ENCODE results near the gene TMEM255A.

The TMEM255A gene

DNA sequence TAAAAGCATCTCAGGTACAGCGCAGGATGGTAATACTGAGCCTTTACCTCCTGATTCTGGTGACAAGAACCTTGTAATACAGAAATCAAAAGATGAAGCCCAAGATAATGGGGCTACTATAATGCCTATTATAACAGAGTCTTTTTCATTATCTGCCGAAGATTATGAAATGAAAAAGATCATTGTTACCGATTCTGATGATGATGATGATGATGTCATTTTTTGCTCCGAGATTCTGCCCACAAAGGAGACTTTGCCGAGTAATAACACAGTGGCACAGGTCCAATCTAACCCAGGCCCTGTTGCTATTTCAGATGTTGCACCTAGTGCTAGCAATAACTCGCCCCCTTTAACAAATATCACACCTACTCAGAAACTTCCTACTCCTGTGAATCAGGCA is 57.5 kb downstream of the TMEM255A start:
- no peak overlapping the region for H3K4me3 ChIP-seq (replicated peaks in 1 of 2; ENCODE audit: low read depth in 2 of 2, low read length in 2 of 2)
- no peak for DNase-seq (ENCODE audit: low read depth in 2 of 2)
- TF ChIP-seq, protein P1, sequence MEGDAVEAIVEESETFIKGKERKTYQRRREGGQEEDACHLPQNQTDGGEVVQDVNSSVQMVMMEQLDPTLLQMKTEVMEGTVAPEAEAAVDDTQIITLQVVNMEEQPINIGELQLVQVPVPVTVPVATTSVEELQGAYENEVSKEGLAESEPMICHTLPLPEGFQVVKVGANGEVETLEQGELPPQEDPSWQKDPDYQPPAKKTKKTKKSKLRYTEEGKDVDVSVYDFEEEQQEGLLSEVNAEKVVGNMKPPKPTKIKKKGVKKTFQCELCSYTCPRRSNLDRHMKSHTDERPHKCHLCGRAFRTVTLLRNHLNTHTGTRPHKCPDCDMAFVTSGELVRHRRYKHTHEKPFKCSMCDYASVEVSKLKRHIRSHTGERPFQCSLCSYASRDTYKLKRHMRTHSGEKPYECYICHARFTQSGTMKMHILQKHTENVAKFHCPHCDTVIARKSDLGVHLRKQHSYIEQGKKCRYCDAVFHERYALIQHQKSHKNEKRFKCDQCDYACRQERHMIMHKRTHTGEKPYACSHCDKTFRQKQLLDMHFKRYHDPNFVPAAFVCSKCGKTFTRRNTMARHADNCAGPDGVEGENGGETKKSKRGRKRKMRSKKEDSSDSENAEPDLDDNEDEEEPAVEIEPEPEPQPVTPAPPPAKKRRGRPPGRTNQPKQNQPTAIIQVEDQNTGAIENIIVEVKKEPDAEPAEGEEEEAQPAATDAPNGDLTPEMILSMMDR (IDR thresholded peaks at IDR 0.05; ENCODE audit: low read depth, low read length), result no peak

DNA sequence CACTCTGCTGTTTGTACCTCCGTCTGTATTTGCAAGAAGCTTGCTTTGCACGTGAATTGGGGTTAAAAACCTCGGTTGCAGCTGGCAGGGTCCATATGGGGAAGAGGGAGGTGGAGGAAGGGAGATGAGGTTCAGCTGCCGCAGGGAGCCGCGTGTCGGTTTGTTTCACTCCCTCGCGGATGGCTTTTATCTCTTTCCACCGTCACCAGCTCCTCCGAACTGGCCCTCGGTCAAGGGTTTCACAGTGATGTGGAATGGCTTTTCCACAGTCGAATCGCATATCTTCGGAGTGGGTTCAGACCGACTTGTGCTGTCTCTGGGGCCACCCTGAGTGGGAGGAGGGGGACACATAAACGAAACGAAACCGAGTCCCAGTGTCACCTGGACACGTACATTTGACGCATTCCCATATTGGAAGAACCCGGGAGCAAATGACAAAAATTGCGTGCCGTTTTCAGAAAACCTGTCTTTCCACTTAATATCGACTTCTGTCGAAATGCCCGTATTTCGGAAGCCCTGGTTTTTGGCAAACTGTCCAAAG is 59.7 kb downstream of the TMEM255A start:
- DNase-seq (ENCODE audit: low read depth in 2 of 2), result peak; percentile 25 to 33
- TF ChIP-seq, protein P1 (IDR thresholded peaks at IDR 0.05; ENCODE audit: low read depth, low read length), result no peak
- peak overlapping the region; percentile 64 to 71 for H3K4me3 ChIP-seq (replicated peaks in 1 of 2; ENCODE audit: low read depth in 2 of 2, low read length in 2 of 2)

DNA sequence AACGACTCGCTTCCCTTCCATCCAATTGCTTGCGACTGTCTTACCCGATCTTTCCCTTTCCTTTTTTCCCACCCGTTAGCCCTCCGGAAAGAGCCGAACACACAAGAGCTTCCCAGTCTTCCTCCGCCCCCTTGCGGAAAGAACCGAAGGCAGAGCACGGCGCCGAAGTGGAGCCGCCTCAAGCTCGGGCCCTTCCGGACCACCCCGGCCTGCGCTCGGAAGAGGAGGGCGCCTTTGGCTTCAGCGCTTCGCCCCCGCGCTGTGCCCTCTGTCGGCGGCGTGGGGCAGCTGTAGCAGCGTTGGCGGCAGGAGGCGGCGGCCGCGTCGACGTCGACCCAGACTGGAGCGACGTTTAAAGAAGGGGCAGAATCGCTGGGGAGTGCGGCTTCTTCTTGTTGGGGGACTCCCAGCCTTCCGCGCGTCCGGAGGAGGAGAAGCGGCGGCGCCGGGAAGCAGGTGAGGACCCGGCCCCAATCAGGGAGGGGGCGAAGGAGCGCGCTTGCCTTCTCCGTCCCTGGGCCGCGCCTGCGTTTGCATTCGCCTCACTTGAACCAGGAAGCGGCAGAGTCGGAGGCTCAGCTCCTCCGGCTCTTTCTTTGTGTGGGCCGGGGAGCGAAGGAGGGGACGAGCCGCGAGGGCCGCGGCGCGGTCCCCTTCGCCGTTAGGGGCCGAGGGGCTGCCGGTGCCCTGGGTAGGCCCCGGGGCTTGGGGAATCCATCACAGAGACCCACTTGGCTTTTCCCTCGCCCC is 60.6 kb downstream of the TMEM255A start, which contains the start of gene ZBTB33:
TSS of gene ZBTB33 (plus strand) at position 291 of the 750 bp plus-strand sequence. CDS start 2,604 bp downstream, outside the sequence.
- TF ChIP-seq, protein P1 (IDR thresholded peaks at IDR 0.05; ENCODE audit: low read depth, low read length), result peak; percentile 49

DNA sequence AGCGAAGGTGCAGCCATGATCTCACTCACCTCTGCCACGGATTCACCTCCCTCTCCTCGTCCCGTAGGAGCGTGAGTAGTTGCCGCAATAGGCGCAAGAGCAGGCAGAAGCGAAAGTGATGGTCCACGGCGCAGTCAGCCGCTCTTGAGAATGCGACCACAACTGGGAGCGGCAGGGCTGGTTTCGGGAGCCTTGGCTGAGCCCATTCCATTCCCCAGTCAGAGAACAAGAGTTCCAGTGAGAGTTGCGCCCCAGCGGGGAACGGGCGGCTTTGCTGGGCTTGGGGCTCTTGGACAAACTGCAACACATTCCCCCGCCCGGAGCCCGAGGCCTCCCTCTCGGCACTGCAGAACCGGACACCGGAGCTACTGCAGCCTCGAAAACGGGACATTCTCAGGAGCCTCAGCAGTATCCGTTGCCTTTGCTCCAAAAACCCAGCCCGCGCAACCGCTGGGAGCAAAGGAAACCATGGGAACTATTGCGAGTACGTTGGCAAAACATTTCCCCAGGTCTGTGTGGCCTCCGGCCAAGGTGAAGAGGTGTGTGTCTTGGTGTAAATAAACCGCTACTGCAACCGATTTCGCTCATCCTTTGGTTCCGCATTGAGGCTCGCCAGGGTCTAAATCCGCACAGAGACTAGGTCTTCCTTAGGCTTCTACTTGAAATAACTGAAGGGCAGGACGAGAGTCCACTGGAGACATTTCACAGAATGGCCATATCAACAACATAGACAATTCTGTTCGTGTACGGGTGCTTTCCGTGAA is 66.3 kb downstream of the TMEM255A start:
- peak overlapping the region; percentile 68 to 74 for H3K4me3 ChIP-seq (replicated peaks in 1 of 2; ENCODE audit: low read depth in 2 of 2, low read length in 2 of 2)
- peak; percentile 89 to 90 for DNase-seq (ENCODE audit: low read depth in 2 of 2)
- TF ChIP-seq, protein P1 (IDR thresholded peaks at IDR 0.05; ENCODE audit: low read depth, low read length), result no peak

More for the DNA sequence above, 60.6 kb downstream of the TMEM255A start, which contains the start of gene ZBTB33:
- H3K4me3 ChIP-seq (replicated peaks in 1 of 2; ENCODE audit: low read depth in 2 of 2, low read length in 2 of 2), result peak within 1 kb of the TSS; percentile 64 to 71
- DNase-seq (ENCODE audit: low read depth in 2 of 2), result peak; percentile 95 to 96

DNA sequence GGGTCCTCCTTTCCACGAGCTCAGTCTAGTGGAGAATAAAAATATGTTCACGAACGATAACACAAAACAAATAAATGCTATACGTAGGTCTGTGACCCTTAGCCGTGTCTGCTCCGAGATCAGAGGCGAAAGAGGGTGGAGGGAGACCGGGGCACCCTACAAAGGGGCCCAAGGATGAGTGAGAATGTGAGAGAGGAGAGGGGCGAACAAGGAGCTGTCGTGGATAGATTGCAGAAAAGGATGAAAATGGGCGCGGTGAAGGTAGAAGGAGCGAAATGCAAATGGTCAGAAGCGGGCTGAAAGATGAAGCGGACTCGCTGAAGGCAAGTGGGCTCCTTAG is 66.9 kb downstream of the TMEM255A start:
- TF ChIP-seq, protein P1 (IDR thresholded peaks at IDR 0.05; ENCODE audit: low read depth, low read length), result no peak
- no peak for DNase-seq (ENCODE audit: low read depth in 2 of 2)
- H3K4me3 ChIP-seq (replicated peaks in 1 of 2; ENCODE audit: low read depth in 2 of 2, low read length in 2 of 2), result peak overlapping the region; percentile 68 to 74

DNA sequence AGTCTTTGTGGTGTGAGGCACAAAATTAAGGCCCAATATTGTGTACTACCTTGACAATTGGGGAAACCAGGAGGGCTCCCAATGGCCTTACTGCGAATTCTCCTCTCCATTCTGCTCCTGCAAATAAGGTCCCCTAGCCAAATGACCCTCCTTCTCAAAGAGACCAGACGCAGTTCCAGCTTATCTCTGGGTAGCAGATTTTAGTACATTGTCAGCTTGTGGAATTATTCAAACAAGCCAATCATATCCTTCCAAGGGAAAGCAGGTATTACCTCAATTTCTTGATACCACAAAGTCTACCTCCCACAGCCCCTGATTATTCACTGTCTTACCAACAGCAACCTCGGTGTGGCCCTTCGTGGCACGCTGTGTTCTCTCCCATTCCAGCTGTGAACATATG is 68.4 kb downstream of the TMEM255A start:
- no peak for DNase-seq (ENCODE audit: low read depth in 2 of 2)
- no peak overlapping the region for H3K4me3 ChIP-seq (replicated peaks in 1 of 2; ENCODE audit: low read depth in 2 of 2, low read length in 2 of 2)
- TF ChIP-seq, protein P1 (IDR thresholded peaks at IDR 0.05; ENCODE audit: low read depth, low read length), result no peak

All from cardiac fibroblast (primary cell).